ENCODE measurements around the gene WNT11. TPM values are rescaled to one million over a fixed set of nuclear protein-coding genes. Genes with fewer than 3 reads are reported as not detected.

The WNT11 gene
- total RNA-seq (2014; rRNA removed; shearing (Covaris generic); ENCODE audit: low replicate concordance), result 0.07 and 0.30 TPM in 2 replicates

- H3K9me2 ChIP-seq (replicated peaks; ENCODE audit: insufficient read depth, low read length), result no peaks in the 10 kb centered on the region
- H3K9me3 ChIP-seq (ENCODE audit: low read length), result no peaks in the 10 kb centered on the region
- no peaks in the 10 kb centered on the region for H3K79me2 ChIP-seq (ENCODE audit: low read length)
- no peak within 1 kb of the TSS for H3K27ac ChIP-seq (ENCODE audit: low read length)
- H3K9ac ChIP-seq (ENCODE audit: low read length), result peak within 1 kb of the TSS; percentile 62
- H3K4me3 ChIP-seq (ENCODE audit: low read length), result peak within 1 kb of the TSS; percentile 70
- peak; percentile 80 for DNase-seq
- H3K4me1 ChIP-seq (ENCODE audit: low read length), result peaks cover 36% of the 10 kb centered on the region
- no peaks in the 10 kb centered on the region for H3K27me3 ChIP-seq (ENCODE audit: low read length)
- H2AFZ ChIP-seq (ENCODE audit: low read length), result peak within 1 kb of the TSS; percentile 48; the same call in 1 of the 2 replicates
- no peaks in the 10 kb centered on the region for H3K36me3 ChIP-seq (ENCODE audit: insufficient read depth, low read length)
- peak within 1 kb of the TSS; percentile 80 for H3K4me2 ChIP-seq (ENCODE audit: low read depth, low read length, poor library complexity, severe bottlenecking)
- H4K20me1 ChIP-seq (ENCODE audit: insufficient read depth, low read depth, low read length), result no peaks in the 10 kb centered on the region
Observed at GRCh38 chr11:76206327-76207081, at the start of gene WNT11. Gene WNT11 (minus strand): TSS chr11:76206502. CDS start chr11:76206407, 95 bp downstream.

DNA sequence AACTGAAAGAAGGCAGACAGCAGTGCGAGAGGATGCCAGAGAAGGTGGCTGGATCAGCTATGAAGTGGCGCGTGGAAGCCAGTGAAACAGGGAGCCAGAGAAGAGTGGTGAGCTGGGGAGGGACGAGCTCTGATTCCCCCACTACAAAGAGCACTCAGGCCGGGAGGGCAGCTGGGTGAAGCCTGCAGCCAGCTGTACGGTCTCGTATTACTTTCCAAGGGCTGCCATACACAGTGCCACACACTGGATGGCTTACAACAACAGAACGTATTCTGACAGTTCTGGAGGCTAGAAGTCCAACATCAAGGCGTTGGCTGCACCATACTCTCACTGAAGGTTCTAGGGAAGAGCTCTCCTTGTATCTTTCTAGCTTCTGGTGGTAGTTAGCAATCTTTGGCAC, 47.1 kb upstream of the WNT11 start:
- no peaks in the 10 kb centered on the region for H3K4me1 ChIP-seq (ENCODE audit: low read length)
- no peaks in the 10 kb centered on the region for H3K9me2 ChIP-seq (replicated peaks; ENCODE audit: insufficient read depth, low read length)
- no peak overlapping the region for H2AFZ ChIP-seq (ENCODE audit: low read length)
- H4K20me1 ChIP-seq (ENCODE audit: insufficient read depth, low read depth, low read length), result no peaks in the 10 kb centered on the region
- no peak overlapping the region for H3K9ac ChIP-seq (ENCODE audit: low read length)
- H3K36me3 ChIP-seq (ENCODE audit: insufficient read depth, low read length), result no peaks in the 10 kb centered on the region
- H3K4me2 ChIP-seq (ENCODE audit: low read depth, low read length, poor library complexity, severe bottlenecking), result no peak overlapping the region
- H3K27me3 ChIP-seq (ENCODE audit: low read length), result no peaks in the 10 kb centered on the region
- H3K9me3 ChIP-seq (ENCODE audit: low read length), result no peaks in the 10 kb centered on the region; the same call in 1 of the 2 replicates
- no peak for DNase-seq
- no peak overlapping the region for H3K4me3 ChIP-seq (ENCODE audit: low read length)
- no peak overlapping the region for H3K27ac ChIP-seq (ENCODE audit: low read length)
- H3K79me2 ChIP-seq (ENCODE audit: low read length), result no peaks in the 10 kb centered on the region

GRCh38 chr11:76252631-76253070, 46.3 kb upstream of the WNT11 start:
- no peak overlapping the region for H3K9ac ChIP-seq (ENCODE audit: low read length)
- H3K27ac ChIP-seq (ENCODE audit: low read length), result no peak overlapping the region
- no peak overlapping the region for H2AFZ ChIP-seq (ENCODE audit: low read length)
- H3K9me3 ChIP-seq (ENCODE audit: low read length), result no peaks in the 10 kb centered on the region; the same call in 1 of the 2 replicates
- DNase-seq, result no peak
- no peaks in the 10 kb centered on the region for H3K9me2 ChIP-seq (replicated peaks; ENCODE audit: insufficient read depth, low read length)
- no peaks in the 10 kb centered on the region for H3K4me1 ChIP-seq (ENCODE audit: low read length)
- H3K4me3 ChIP-seq (ENCODE audit: low read length), result no peak overlapping the region
- no peaks in the 10 kb centered on the region for H3K79me2 ChIP-seq (ENCODE audit: low read length)
- no peaks in the 10 kb centered on the region for H3K27me3 ChIP-seq (ENCODE audit: low read length)
- H4K20me1 ChIP-seq (ENCODE audit: insufficient read depth, low read depth, low read length), result no peaks in the 10 kb centered on the region
- no peaks in the 10 kb centered on the region for H3K36me3 ChIP-seq (ENCODE audit: insufficient read depth, low read length)
- H3K4me2 ChIP-seq (ENCODE audit: low read depth, low read length, poor library complexity, severe bottlenecking), result no peak overlapping the region

DNA sequence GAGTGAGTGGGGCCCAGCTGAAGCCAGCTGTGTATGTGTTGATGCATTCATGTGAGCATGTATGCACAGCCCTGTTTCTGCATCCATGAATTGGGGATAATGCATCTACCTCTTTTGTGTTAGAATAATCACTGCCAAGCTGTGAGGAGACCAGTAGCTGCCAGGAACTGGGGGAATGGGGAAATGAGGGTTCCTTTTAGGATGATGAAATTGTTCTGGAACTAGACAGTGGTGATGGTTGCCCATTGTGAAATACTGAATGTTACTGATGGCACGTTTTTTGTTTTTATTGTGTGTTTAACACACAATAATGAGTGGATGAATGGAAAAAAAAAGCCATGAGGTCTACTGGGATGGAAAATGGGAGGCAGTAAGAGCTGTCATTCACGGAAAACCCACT, 45.3 kb upstream of the WNT11 start:
- H3K4me1 ChIP-seq (ENCODE audit: low read length), result no peaks in the 10 kb centered on the region
- no peak overlapping the region for H2AFZ ChIP-seq (ENCODE audit: low read length)
- H3K9me2 ChIP-seq (replicated peaks; ENCODE audit: insufficient read depth, low read length), result no peaks in the 10 kb centered on the region
- H3K9ac ChIP-seq (ENCODE audit: low read length), result no peak overlapping the region
- no peak for DNase-seq
- H3K36me3 ChIP-seq (ENCODE audit: insufficient read depth, low read length), result no peaks in the 10 kb centered on the region
- H3K4me3 ChIP-seq (ENCODE audit: low read length), result no peak overlapping the region
- H3K27ac ChIP-seq (ENCODE audit: low read length), result no peak overlapping the region
- no peaks in the 10 kb centered on the region; the same call in 1 of the 2 replicates for H3K9me3 ChIP-seq (ENCODE audit: low read length)
- no peaks in the 10 kb centered on the region for H3K79me2 ChIP-seq (ENCODE audit: low read length)
- no peaks in the 10 kb centered on the region for H3K27me3 ChIP-seq (ENCODE audit: low read length)
- H4K20me1 ChIP-seq (ENCODE audit: insufficient read depth, low read depth, low read length), result no peaks in the 10 kb centered on the region
- H3K4me2 ChIP-seq (ENCODE audit: low read depth, low read length, poor library complexity, severe bottlenecking), result no peak overlapping the region

- Histone ChIP-seq H3K36me3 (ENCODE audit: insufficient read depth, low read length) (no peaks in the 10 kb centered on the region), H3K4me2 (ENCODE audit: low read depth, low read length, poor library complexity, severe bottlenecking) (no peak overlapping the region), H3K4me3 (ENCODE audit: low read length) (no peak overlapping the region), H3K4me1 (ENCODE audit: low read length) (no peaks in the 10 kb centered on the region), H4K20me1 (ENCODE audit: insufficient read depth, low read depth, low read length) (no peaks in the 10 kb centered on the region), H3K27me3 (ENCODE audit: low read length) (no peaks in the 10 kb centered on the region), H3K27ac (ENCODE audit: low read length) (no peak overlapping the region), H3K9ac (ENCODE audit: low read length) (no peak overlapping the region), H3K79me2 (ENCODE audit: low read length) (no peaks in the 10 kb centered on the region), H2AFZ (ENCODE audit: low read length) (no peak overlapping the region), H3K9me2 (replicated peaks; ENCODE audit: insufficient read depth, low read length) (no peaks in the 10 kb centered on the region), H3K9me3 (ENCODE audit: low read length) (no peaks in the 10 kb centered on the region; the same call in 1 of the 2 replicates)
- DNase-seq, result no peak
Observed at GRCh38 chr11:76251226-76251575, 44.9 kb upstream of the WNT11 start.

DNA sequence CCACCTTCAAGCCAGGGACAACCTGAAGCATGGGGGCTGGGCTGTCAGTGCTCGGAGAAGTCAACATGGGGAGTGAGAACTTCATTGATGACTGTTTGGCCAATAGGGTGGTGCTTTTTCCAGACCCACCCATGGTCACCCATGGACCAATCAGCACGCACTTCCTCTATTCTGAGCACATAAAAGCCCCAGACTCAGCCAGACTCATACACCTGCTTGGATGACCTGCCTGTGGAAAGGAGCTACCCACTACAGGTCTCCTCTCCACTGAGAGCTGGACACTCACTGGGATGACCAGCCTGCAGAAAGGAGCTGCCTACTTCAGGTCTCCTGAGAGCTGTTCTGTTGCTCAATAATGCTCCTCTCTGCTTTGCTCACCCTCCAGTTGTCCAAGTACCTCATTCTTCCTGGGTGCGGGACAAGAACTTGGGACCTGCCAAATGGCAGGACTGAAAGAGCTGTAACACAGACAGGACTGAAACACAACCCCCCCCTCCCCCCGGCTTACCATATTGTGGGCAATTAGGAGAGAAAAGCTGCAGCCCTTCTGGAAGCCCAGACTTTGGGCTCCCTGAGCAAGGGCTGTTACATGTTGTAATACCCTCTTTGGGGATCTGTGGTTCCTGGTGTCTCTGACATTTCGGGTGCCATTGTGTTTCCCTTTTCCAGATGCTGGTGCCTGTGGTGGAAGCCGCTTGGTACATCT, 44.4 kb upstream of the WNT11 start:
- Histone ChIP-seq H3K9ac (ENCODE audit: low read length) (no peak overlapping the region), H4K20me1 (ENCODE audit: insufficient read depth, low read depth, low read length) (no peaks in the 10 kb centered on the region), H3K4me3 (ENCODE audit: low read length) (no peak overlapping the region), H3K27me3 (ENCODE audit: low read length) (no peaks in the 10 kb centered on the region), H3K27ac (ENCODE audit: low read length) (no peak overlapping the region), H3K9me2 (replicated peaks; ENCODE audit: insufficient read depth, low read length) (no peaks in the 10 kb centered on the region), H3K4me1 (ENCODE audit: low read length) (no peaks in the 10 kb centered on the region), H3K79me2 (ENCODE audit: low read length) (no peaks in the 10 kb centered on the region), H3K36me3 (ENCODE audit: insufficient read depth, low read length) (no peaks in the 10 kb centered on the region), H3K9me3 (ENCODE audit: low read length) (no peaks in the 10 kb centered on the region; the same call in 1 of the 2 replicates), H2AFZ (ENCODE audit: low read length) (no peak overlapping the region), H3K4me2 (ENCODE audit: low read depth, low read length, poor library complexity, severe bottlenecking) (no peak overlapping the region)
- peak; percentile 48 for DNase-seq

DNA sequence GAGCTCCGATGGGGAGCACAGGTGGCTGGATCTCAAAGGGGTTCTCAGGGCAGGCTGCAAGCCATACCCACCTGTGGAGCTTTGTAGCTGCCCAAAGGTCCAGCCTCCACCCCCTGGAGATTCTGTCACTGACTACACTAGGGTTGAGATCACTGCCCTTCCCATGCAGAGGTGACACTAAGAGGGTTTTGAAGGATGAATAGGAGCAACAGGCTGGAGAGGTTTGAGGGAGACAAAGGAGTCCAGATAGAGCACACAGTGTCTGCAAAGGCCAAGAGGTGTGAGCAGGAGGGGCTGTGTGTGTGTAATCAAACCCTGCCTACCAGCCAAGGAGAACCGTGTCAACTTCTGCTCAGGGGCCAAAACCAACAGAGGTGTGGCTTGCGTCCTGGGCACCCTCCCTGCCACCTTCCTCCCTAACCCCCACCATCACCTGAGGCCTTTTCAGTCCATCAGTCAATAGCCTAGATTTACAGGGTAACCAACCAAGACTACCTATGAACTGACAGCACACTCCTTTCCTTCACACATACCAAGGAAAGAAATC, 43.0 kb upstream of the WNT11 start:
- H3K4me3 ChIP-seq (ENCODE audit: low read length), result no peak overlapping the region
- no peaks in the 10 kb centered on the region; the same call in 1 of the 2 replicates for H3K9me3 ChIP-seq (ENCODE audit: low read length)
- H3K4me1 ChIP-seq (ENCODE audit: low read length), result no peaks in the 10 kb centered on the region
- H3K9me2 ChIP-seq (replicated peaks; ENCODE audit: insufficient read depth, low read length), result no peaks in the 10 kb centered on the region
- H3K36me3 ChIP-seq (ENCODE audit: insufficient read depth, low read length), result no peaks in the 10 kb centered on the region
- no peak overlapping the region for H2AFZ ChIP-seq (ENCODE audit: low read length)
- no peak for DNase-seq
- no peaks in the 10 kb centered on the region for H4K20me1 ChIP-seq (ENCODE audit: insufficient read depth, low read depth, low read length)
- no peak overlapping the region for H3K4me2 ChIP-seq (ENCODE audit: low read depth, low read length, poor library complexity, severe bottlenecking)
- H3K27ac ChIP-seq (ENCODE audit: low read length), result no peak overlapping the region
- H3K9ac ChIP-seq (ENCODE audit: low read length), result no peak overlapping the region
- no peaks in the 10 kb centered on the region for H3K27me3 ChIP-seq (ENCODE audit: low read length)
- H3K79me2 ChIP-seq (ENCODE audit: low read length), result no peaks in the 10 kb centered on the region

DNA sequence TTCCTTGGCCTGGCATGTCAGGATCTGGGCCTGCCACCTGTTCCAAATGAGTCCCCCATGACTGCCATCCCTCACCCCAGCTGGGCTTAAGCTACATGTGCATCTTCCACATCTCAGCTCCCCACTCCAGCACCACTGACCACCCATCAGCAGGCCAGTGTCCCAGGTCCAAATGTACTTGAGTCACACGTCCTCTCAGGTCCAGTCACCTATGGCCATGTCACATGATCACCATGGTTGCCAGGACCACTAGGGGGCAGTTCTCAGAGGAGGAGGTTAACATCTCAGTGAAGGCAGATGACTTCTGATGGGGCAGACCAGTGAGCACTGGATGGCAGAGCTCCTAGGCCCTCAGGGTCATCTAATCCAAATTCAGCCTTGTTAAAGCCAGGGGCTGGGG, 41.9 kb upstream of the WNT11 start:
- H3K79me2 ChIP-seq (ENCODE audit: low read length), result no peaks in the 10 kb centered on the region
- H3K9me2 ChIP-seq (replicated peaks; ENCODE audit: insufficient read depth, low read length), result no peaks in the 10 kb centered on the region
- H3K4me1 ChIP-seq (ENCODE audit: low read length), result no peaks in the 10 kb centered on the region
- no peak overlapping the region for H3K4me2 ChIP-seq (ENCODE audit: low read depth, low read length, poor library complexity, severe bottlenecking)
- no peaks in the 10 kb centered on the region for H3K36me3 ChIP-seq (ENCODE audit: insufficient read depth, low read length)
- no peak overlapping the region for H3K4me3 ChIP-seq (ENCODE audit: low read length)
- H3K9ac ChIP-seq (ENCODE audit: low read length), result no peak overlapping the region
- H4K20me1 ChIP-seq (ENCODE audit: insufficient read depth, low read depth, low read length), result no peaks in the 10 kb centered on the region
- peak; percentile 73 for DNase-seq
- H3K9me3 ChIP-seq (ENCODE audit: low read length), result no peaks in the 10 kb centered on the region; the same call in 1 of the 2 replicates
- no peak overlapping the region for H3K27ac ChIP-seq (ENCODE audit: low read length)
- H2AFZ ChIP-seq (ENCODE audit: low read length), result no peak overlapping the region
- no peaks in the 10 kb centered on the region for H3K27me3 ChIP-seq (ENCODE audit: low read length)
